Endothelial cell of umbilical vein (primary cell): ENCODE data around the gene CHURC1. TPM values are rescaled to one million over a fixed set of nuclear protein-coding genes. Genes with fewer than 3 reads are reported as not detected.

Experiments
- Bru-seq: library from RNA; stranded (reverse); fragments of 400-500 nt; gene quantifications from one replicate; lab custom pipeline; 2021; lab: Mats Ljungman, UMichigan
- BruChase-seq, 2 experiments: library from RNA; stranded (reverse); fragments of 400-500 nt; gene quantifications; one replicate each; lab custom pipeline; 2021; lab: Mats Ljungman, UMichigan
- BruUV-seq: library from RNA; stranded (reverse); fragments of 400-500 nt; replicated peaks from 2 replicates; lab custom pipeline; 2021; lab: Mats Ljungman, UMichigan
- CTCF ChIA-PET: fragments of 300-600, 350-600 bp; sonication (Branson Sonifier 250); formaldehyde crosslinking; loops from one replicate; lab custom pipeline; 2021; ENCODE audit warnings: antibody characterized with exemption, inconsistent platforms; lab: Charles Lee
- POLR2A ChIA-PET: fragments of 300-600, 350-600 bp; sonication (Branson Sonifier 250); formaldehyde crosslinking; loops from one replicate; lab custom pipeline; 2021; ENCODE audit warnings: antibody characterized with exemption, inconsistent platforms; lab: Charles Lee
- DNase-seq: peaks from one replicate; pipeline ENCODE4 v3.0.0-alpha.2; 2011; ENCODE audit warnings: low read depth, low spot score
- FAIRE-seq: peaks from 2 replicates; lab custom pipeline; 2011; peaks lifted over from hg19 to GRCh38; lab: Jason Lieb, UNC
- H2AFZ ChIP-seq: 2 replicates; pipeline ENCODE4 v1.6.0; 2012; ENCODE audit warnings: low read depth, low read length, control low read depth, inconsistent platforms
- H3K27ac ChIP-seq: 2 replicates; pipeline ENCODE4 v1.5.1; 2011; ENCODE audit warnings: low read depth, mild to moderate bottlenecking, control low read depth, low read length, moderate library complexity; ENCODE audit not compliant: insufficient read depth
- H3K27me3 ChIP-seq, 2 experiments: 2 replicates each; pipeline versions ENCODE4 v1.6.0 to v1.6.1; 2011; ENCODE audit warnings: low read length in 2 of 2, mixed read lengths in 1 of 2; ENCODE audit not compliant: control insufficient read depth in 2 of 2, insufficient read depth in 2 of 2
- H3K36me3 ChIP-seq, 2 experiments: 2 replicates in 1 of 2; 3 replicates in 1 of 2; pipeline ENCODE4 v1.5.1; 2011; ENCODE audit warnings: low read length in 2 of 2, mild to moderate bottlenecking in 1 of 2, moderate library complexity in 1 of 2; ENCODE audit not compliant: control insufficient read depth in 2 of 2, insufficient read depth in 2 of 2; ENCODE audit errors: extremely low read depth in 1 of 2
- H3K4me1 ChIP-seq: 3 replicates; pipeline ENCODE4 v1.5.1; 2011; ENCODE audit warnings: mild to moderate bottlenecking, low read length; ENCODE audit not compliant: control insufficient read depth, insufficient read depth; ENCODE audit errors: extremely low read depth
- H3K4me2 ChIP-seq: 2 replicates; pipeline ENCODE4 v1.6.1; 2011; ENCODE audit warnings: low read length, control low read depth, mixed read lengths; ENCODE audit not compliant: insufficient read depth
- H3K4me3 ChIP-seq, 3 experiments: fragments of 200-600 bp in 1 of 3; sonication (generic), shearing (Covaris generic) in 1 of 3; replicated peaks in 1 of 3; 2 replicates each; pipeline ENCODE4 v1.5.1; 2011 to 2016; ENCODE audit warnings: control low read depth in 3 of 3, low read length in 3 of 3, mild to moderate bottlenecking in 2 of 3, inconsistent platforms in 1 of 3, low read depth in 1 of 3, moderate library complexity in 1 of 3; ENCODE audit not compliant: insufficient read depth in 1 of 3
- H3K79me2 ChIP-seq: 2 replicates; pipeline ENCODE4 v1.6.0; 2012; ENCODE audit warnings: low read length, inconsistent platforms; ENCODE audit not compliant: control insufficient read depth, insufficient read depth
- H3K9ac ChIP-seq: replicated peaks from 2 replicates; pipeline ENCODE3; 2011; ENCODE audit warnings: low read length, control low read depth; ENCODE audit not compliant: insufficient read depth; ENCODE audit errors: extremely low read depth
- H3K9me1 ChIP-seq: replicated peaks from 3 replicates; pipeline ENCODE4 v1.6.0; 2011; ENCODE audit warnings: mild to moderate bottlenecking, low read length; ENCODE audit not compliant: control insufficient read depth, insufficient read depth; ENCODE audit errors: extremely low read depth
- H3K9me3 ChIP-seq: replicated peaks from 2 replicates; pipeline ENCODE4 v1.5.1; 2012; ENCODE audit warnings: low read length, inconsistent platforms; ENCODE audit not compliant: control insufficient read depth, insufficient read depth
- H4K20me1 ChIP-seq: replicated peaks from 2 replicates; pipeline ENCODE3; 2011; ENCODE audit warnings: mild to moderate bottlenecking, low read length; ENCODE audit not compliant: control insufficient read depth, insufficient read depth; ENCODE audit errors: extremely low read depth
- EZH2 ChIP-seq: IDR thresholded peaks from 2 replicates; pipeline ENCODE4 v1.6.1; 2012; ENCODE audit warnings: borderline replicate concordance, low read depth, mild to moderate bottlenecking, moderate library complexity, low read length, inconsistent platforms; ENCODE audit not compliant: severe bottlenecking
- FOS ChIP-seq: IDR thresholded peaks from 2 replicates; pipeline ENCODE4 v1.6.1; 2011; ENCODE audit warnings: mild to moderate bottlenecking, low read length, moderate library complexity, borderline replicate concordance; ENCODE audit not compliant: insufficient read depth
- GATA2 ChIP-seq: IDR thresholded peaks from 2 replicates; pipeline ENCODE4 v1.7.0; 2011; ENCODE audit warnings: low read depth, mild to moderate bottlenecking, moderate library complexity, mixed read lengths, low read length; ENCODE audit not compliant: insufficient read length, insufficient read depth
- JUN ChIP-seq: IDR thresholded peaks from 2 replicates; pipeline ENCODE4 v1.6.1; 2011; ENCODE audit warnings: borderline replicate concordance, low read depth; ENCODE audit not compliant: insufficient read length, insufficient read depth
- MYC ChIP-seq: IDR thresholded peaks from one replicate; pipeline ENCODE4 v1.6.1; 2011; ENCODE audit warnings: mild to moderate bottlenecking, low read depth, low read length
- POLR2A ChIP-seq: IDR thresholded peaks from 2 replicates; pipeline ENCODE4 v1.6.1; 2012; ENCODE audit warnings: low read depth, mild to moderate bottlenecking, control low read depth, low read length
- POLR2AphosphoS5 ChIP-seq: IDR thresholded peaks from 2 replicates; pipeline ENCODE4 v1.6.1; 2012; ENCODE audit warnings: low read depth, mild to moderate bottlenecking, control low read depth, low read length, moderate library complexity; ENCODE audit not compliant: insufficient read depth
- dilution Hi-C: fragments of 300-500 bp; cut with MboI; formaldehyde crosslinking; loops from one replicate; pipeline ENCODE4 v1.15.0; 2019; ENCODE audit warnings: low sequenced_read_pairs; ENCODE audit not compliant: extremely low pct_ligation_motif_present
- intact Hi-C: fragments of 100-400 bp; cut with micrococcal nuclease; formaldehyde crosslinking; loops from one replicate; pipeline ENCODE4 v1.10.0; 2022
- long read RNA-seq: library from polyadenylated mRNA; stranded (forward); transcript quantifications from one replicate; pipeline ENCODE4 v2.0.0, GENCODE V29; 2021
- polyA minus RNA-seq, 3 experiments: library from RNA; depleted of rRNA, polyadenylated mRNA; stranded (reverse); fragments of >200 nt; gene quantifications; 1 replicate in 1 of 3; 2 replicates in 2 of 3; pipeline ENCODE4 v1.2.3, GENCODE V29; 2011
- polyA plus RNA-seq, 4 experiments: library from polyadenylated mRNA; depleted of rRNA in 3 of 4; stranded (reverse) in 3 of 4; unstranded in 1 of 4; fragments of >200 nt; gene quantifications; 2 replicates each; pipeline versions ENCODE4 v1.2.1 to v1.2.3, GENCODE V29; 2011 to 2012; ENCODE audit warnings: missing spikeins in 1 of 4
- total RNA-seq: library from RNA; stranded (reverse); gene quantifications from 2 replicates; pipeline ENCODE4 v1.2.3, GENCODE V29; 2021
- TF ChIP-seq, protein P1 (sequence below), 2 donors: IDR thresholded peaks; 1 replicate in 1 of 2; 2 replicates in 1 of 2; pipeline ENCODE4 v1.5.1; 2011; ENCODE audit warnings: low read length in 2 of 2, mild to moderate bottlenecking in 2 of 2, moderate library complexity in 2 of 2, control low read depth in 1 of 2, inconsistent platforms in 1 of 2, low read depth in 1 of 2; ENCODE audit not compliant: insufficient read depth in 1 of 2; ENCODE audit errors: extremely low read depth in 1 of 2
- TF ChIP-seq, protein P2 (sequence below): IDR thresholded peaks from 2 replicates; pipeline ENCODE4 v1.6.1; 2011; ENCODE audit not compliant: insufficient read depth, insufficient read length

The CHURC1 gene
- 44.0 and 44.4 TPM in 2 replicates for total RNA-seq
- polyA plus RNA-seq = 56.5 and 62.2 TPM in 2 replicates
- polyA plus RNA-seq (2011; cell fraction: cytosol; rRNA removed) = 76.4 and 79.8 TPM in 2 replicates
- 24.0 and 38.0 TPM in 2 replicates for polyA plus RNA-seq (2011; cell fraction: nucleus; rRNA removed)
- polyA plus RNA-seq (2012) = 44.3 and 49.5 TPM in 2 replicates
- 26.2 and 28.0 TPM in 2 replicates for polyA minus RNA-seq
- polyA minus RNA-seq (2011; cell fraction: cytosol; rRNA and poly(A)+ RNA removed) = 24.3 TPM
- polyA minus RNA-seq (2011; cell fraction: nucleus; rRNA and poly(A)+ RNA removed) = 14.9 and 19.5 TPM in 2 replicates
- Bru-seq, nascent RNA = percentile 90 among the genes with signal in this experiment
- percentile 95 among the genes with signal in this experiment for BruChase-seq, experiment 1, labeled RNA remaining after a 6-hour chase
- percentile 96 among the genes with signal in this experiment for BruChase-seq, experiment 2, labeled RNA remaining after a 2-hour chase
- long read RNA-seq, transcript CHURC1-207 (2 exons, 571 nt) = minor isoform, 5 of 270 reads
- long read RNA-seq, transcript CHURC1-208 (4 exons, 3,615 nt) = minor isoform, 29 of 270 reads
- long read RNA-seq, transcript CHURC1-203 (4 exons, 2,629 nt) = major isoform, 184 of 270 reads
- long read RNA-seq, transcript CHURC1-202 (3 exons, 439 nt) = minor isoform, 40 of 270 reads
- long read RNA-seq, partial matches to known transcripts = 1 of 270 reads
- long read RNA-seq, other reads (novel, unspliced or antisense) = 3 of 270 reads

DNA sequence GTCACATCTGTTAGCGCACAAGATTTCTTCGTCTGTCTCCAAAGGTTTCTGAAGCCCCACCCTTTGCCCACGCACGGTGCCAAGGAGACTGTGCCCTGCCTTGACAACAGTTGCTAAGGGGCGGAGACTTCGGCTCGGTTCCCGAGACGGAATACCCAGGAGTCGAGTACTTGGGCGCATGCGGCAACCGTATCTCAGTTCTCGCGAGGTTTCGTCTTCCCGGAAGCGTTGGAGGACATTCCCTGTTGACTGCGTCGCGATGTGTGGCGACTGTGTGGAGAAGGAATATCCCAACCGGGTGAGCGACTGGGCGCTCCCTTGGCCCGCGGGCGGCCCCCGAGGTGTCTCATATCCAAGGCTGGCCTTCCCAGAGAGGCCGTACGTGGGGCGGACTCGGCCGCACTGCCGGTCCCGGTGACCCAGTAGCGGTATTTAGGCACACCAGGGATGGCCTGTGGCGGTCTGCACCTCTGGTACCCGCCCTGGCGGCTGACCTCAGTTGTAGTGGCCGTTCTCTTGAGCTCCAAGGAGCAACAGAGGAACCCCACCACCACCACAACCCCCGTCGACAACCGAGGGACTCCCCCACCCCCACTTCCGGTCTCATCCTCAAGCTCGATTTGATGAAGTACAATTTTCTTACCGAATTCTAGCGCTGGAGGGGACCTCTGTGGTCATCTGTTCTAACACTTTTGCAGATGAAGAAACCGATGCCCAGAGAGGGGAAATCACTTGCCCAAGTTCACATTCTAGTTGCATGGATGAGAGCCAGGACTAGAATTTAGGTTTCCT lies at the start of gene CHURC1:
CHURC1 (plus strand) TSS at position 219 of the 792 bp plus-strand sequence; CDS start at position 260, 41 bp downstream.
- dilution Hi-C loops (no loop called here), intact Hi-C loops (loop anchor here (1.0 to 5.0 kb wide), 2 partner anchors 73 to 92 kb away; no protein-coding TSS in a partner anchor)
- FAIRE-seq = peak; percentile 95
- Histone ChIP-seq H3K27ac (peak within 1 kb of the TSS; percentile 81), H3K27me3 (peaks cover 8 to 13% of the 10 kb centered on the region in 2 experiments), H3K9me3 (no peaks in the 10 kb centered on the region), H3K4me3 (peak within 1 kb of the TSS; percentile 80 to 96 (median 94)), H4K20me1 (no peaks in the 10 kb centered on the region), H3K79me2 (peaks cover 32% of the 10 kb centered on the region), H3K4me1 (peaks cover 16% of the 10 kb centered on the region), H3K36me3 (no peaks in the 10 kb centered on the region), H2AFZ (peak within 1 kb of the TSS; percentile 92), H3K4me2 (peak within 1 kb of the TSS; percentile 97), H3K9ac (peak within 1 kb of the TSS; percentile 98), H3K9me1 (no peaks in the 10 kb centered on the region)
- BruUV-seq = TSS peak; percentile 73
- TF ChIP-seq, protein P1, sequence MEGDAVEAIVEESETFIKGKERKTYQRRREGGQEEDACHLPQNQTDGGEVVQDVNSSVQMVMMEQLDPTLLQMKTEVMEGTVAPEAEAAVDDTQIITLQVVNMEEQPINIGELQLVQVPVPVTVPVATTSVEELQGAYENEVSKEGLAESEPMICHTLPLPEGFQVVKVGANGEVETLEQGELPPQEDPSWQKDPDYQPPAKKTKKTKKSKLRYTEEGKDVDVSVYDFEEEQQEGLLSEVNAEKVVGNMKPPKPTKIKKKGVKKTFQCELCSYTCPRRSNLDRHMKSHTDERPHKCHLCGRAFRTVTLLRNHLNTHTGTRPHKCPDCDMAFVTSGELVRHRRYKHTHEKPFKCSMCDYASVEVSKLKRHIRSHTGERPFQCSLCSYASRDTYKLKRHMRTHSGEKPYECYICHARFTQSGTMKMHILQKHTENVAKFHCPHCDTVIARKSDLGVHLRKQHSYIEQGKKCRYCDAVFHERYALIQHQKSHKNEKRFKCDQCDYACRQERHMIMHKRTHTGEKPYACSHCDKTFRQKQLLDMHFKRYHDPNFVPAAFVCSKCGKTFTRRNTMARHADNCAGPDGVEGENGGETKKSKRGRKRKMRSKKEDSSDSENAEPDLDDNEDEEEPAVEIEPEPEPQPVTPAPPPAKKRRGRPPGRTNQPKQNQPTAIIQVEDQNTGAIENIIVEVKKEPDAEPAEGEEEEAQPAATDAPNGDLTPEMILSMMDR (IDR thresholded peaks at IDR 0.05; ENCODE audit: extremely low read depth in 1 of 2, insufficient read depth in 1 of 2, low read depth in 1 of 2, low read length in 2 of 2) = no peak
- no peak for TF ChIP-seq JUN
- peak; percentile 95 for TF ChIP-seq POLR2A
- TF ChIP-seq EZH2 = no peak
- TF ChIP-seq MYC = no peak
- TF ChIP-seq, protein P2, sequence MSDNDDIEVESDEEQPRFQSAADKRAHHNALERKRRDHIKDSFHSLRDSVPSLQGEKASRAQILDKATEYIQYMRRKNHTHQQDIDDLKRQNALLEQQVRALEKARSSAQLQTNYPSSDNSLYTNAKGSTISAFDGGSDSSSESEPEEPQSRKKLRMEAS = peak; percentile 70
- TF ChIP-seq GATA2 = no peak
- TF ChIP-seq POLR2AphosphoS5 = peak; percentile 87
- no peak for TF ChIP-seq FOS
- ChIA-PET POLR2A (interaction anchor here (0.6 to 1.5 kb wide), 2 partner anchors 11 to 22 kb away, joined by 3 to 4 read pairs; no protein-coding TSS in a partner anchor), CTCF (interaction anchor here (1.2 to 1.7 kb wide), 3 partner anchors 10 to 105 kb away, joined by 3 to 11 read pairs (median 4); partner anchors contain the start of gene FNTB)
- DNase-seq = peak; percentile 98
